HCT116 (cell line): ENCODE measurements around the gene EGFL6. TPM values are rescaled to one million over a fixed set of nuclear protein-coding genes. Genes with fewer than 3 reads are reported as not detected.
"Not testable (repeated sequence)": the region's sequence is repeated elsewhere in the genome, so short reads cannot be mapped to it uniquely, and the experiment has no call there.

Source experiments
- ATAC-seq: fragments of 200-7000 bp; cut with Tn5 transposase; 2 replicates; pipeline ENCODE4 v1.9.1; 2020; ENCODE audit warnings: mild to moderate bottlenecking, moderate library complexity
- BruUV-seq: library from RNA; stranded (reverse); fragments of 400-500 nt; replicated peaks from 2 replicates; lab custom pipeline; 2021; lab: Mats Ljungman, UMichigan
- CTCF ChIA-PET: fragments of 300-600 bp; sonication (Branson Sonifier 250); formaldehyde crosslinking; loops from one replicate; lab custom pipeline; 2021; ENCODE audit warnings: antibody characterized with exemption; lab: Charles Lee
- POLR2A ChIA-PET: fragments of 300-600, 350-600 bp; sonication (Branson Sonifier 250); formaldehyde crosslinking; loops from one replicate; lab custom pipeline; 2021; ENCODE audit warnings: antibody characterized with exemption; lab: Charles Lee
- RAD21 ChIA-PET, 2 experiments: fragments of 300-600 bp; sonication (Branson Sonifier 250); formaldehyde crosslinking; loops; one replicate each; lab custom pipeline; 2023; ENCODE audit warnings: low total read pairs in 2 of 2; ENCODE audit not compliant: uncharacterized antibody in 2 of 2, unreplicated experiment in 2 of 2, low non-redundant PET in 1 of 2; lab: Charles Lee
- DNase-seq: peaks from one replicate; pipeline ENCODE4 v3.0.0-alpha.2; 2010; ENCODE audit warnings: low read depth, low spot score
- H2AFZ ChIP-seq: fragments of 200-600 bp; shearing (Covaris generic), sonication (generic); 2 replicates; pipeline ENCODE4 v1.6.1; 2017; ENCODE audit warnings: low read depth, mixed run types, mixed read lengths, antibody characterized with exemption, low read length; ENCODE audit not compliant: poor library complexity, severe bottlenecking
- H3K27ac ChIP-seq: 2 replicates; pipeline ENCODE4 v1.5.1; 2012; ENCODE audit warnings: low read depth, low read length
- H3K27me3 ChIP-seq: fragments of 200-600 bp; sonication (generic); 2 replicates; pipeline ENCODE4 v1.6.1; 2016; ENCODE audit warnings: mixed run types, low read length, mixed read lengths; ENCODE audit not compliant: insufficient read depth
- H3K36me3 ChIP-seq, 2 experiments: fragments of 200-500 bp in 1 of 2; fragments of 200-600 bp in 1 of 2; sonication (Bioruptor generic) in 1 of 2; sonication (generic) in 1 of 2; 2 replicates each; pipeline versions ENCODE4 v1.5.1 to v1.6.1; 2014 to 2016; ENCODE audit warnings: low read length in 2 of 2, inconsistent platforms in 1 of 2, mixed read lengths in 1 of 2, mixed run types in 1 of 2; ENCODE audit not compliant: insufficient read depth in 2 of 2, control insufficient read depth in 1 of 2
- H3K4me1 ChIP-seq, 2 experiments: fragments of 200-600 bp in 1 of 2; sonication (generic) in 1 of 2; 2 replicates each; pipeline versions ENCODE4 v1.5.1 to v1.6.1; 2012 to 2017; ENCODE audit warnings: low read length in 2 of 2, inconsistent platforms in 1 of 2, mild to moderate bottlenecking in 1 of 2, mixed read lengths in 1 of 2, mixed run types in 1 of 2, moderate library complexity in 1 of 2; ENCODE audit not compliant: insufficient read depth in 2 of 2, control insufficient read depth in 1 of 2
- H3K4me2 ChIP-seq: fragments of 200-600 bp; sonication (generic); 2 replicates; pipeline ENCODE4 v1.6.1; 2017; ENCODE audit warnings: mixed run types, low read length, mixed read lengths
- H3K4me3 ChIP-seq, 2 experiments: fragments of 200-600 bp in 1 of 2; sonication (generic) in 1 of 2; replicated peaks in 1 of 2; 2 replicates each; pipeline ENCODE4 v1.5.1; 2011 to 2016; ENCODE audit warnings: low read length in 2 of 2, control low read depth in 1 of 2, low read depth in 1 of 2, mild to moderate bottlenecking in 1 of 2, mixed read lengths in 1 of 2, mixed run types in 1 of 2
- H3K79me2 ChIP-seq: fragments of 200-600 bp; sonication (generic); 2 replicates; pipeline ENCODE4 v1.6.1; 2017; ENCODE audit warnings: mild to moderate bottlenecking, mixed run types, low read length, moderate library complexity, mixed read lengths; ENCODE audit not compliant: insufficient read depth
- H3K9ac ChIP-seq: fragments of 200-600 bp; sonication (generic); 2 replicates; pipeline ENCODE4 v1.6.1; 2016; ENCODE audit warnings: low read length, mixed read lengths
- H3K9me2 ChIP-seq: fragments of 200-600 bp; sonication (generic), shearing (Covaris generic); 2 replicates; pipeline ENCODE4 v1.6.1; 2017; ENCODE audit warnings: mixed run types, mild to moderate bottlenecking, moderate library complexity; ENCODE audit not compliant: insufficient read depth
- H3K9me3 ChIP-seq, 2 experiments: fragments of 200-500 bp in 1 of 2; fragments of 200-600 bp in 1 of 2; sonication (Bioruptor generic) in 1 of 2; sonication (generic) in 1 of 2; 2 replicates each; pipeline ENCODE4 v1.6.1; 2014 to 2017; ENCODE audit warnings: low read length in 2 of 2, mixed read lengths in 2 of 2, inconsistent platforms in 1 of 2, low read depth in 1 of 2, mild to moderate bottlenecking in 1 of 2, mixed run types in 1 of 2, moderate library complexity in 1 of 2; ENCODE audit not compliant: control insufficient read depth in 1 of 2, insufficient read depth in 1 of 2
- H4K20me1 ChIP-seq: fragments of 200-600 bp; sonication (generic), shearing (Covaris generic); 2 replicates; pipeline ENCODE4 v1.6.1; 2017; ENCODE audit warnings: mixed run types, mild to moderate bottlenecking, moderate library complexity; ENCODE audit not compliant: insufficient read depth
- CBX3 ChIP-seq: IDR thresholded peaks from 2 replicates; pipeline ENCODE4 v1.6.1; 2012; ENCODE audit warnings: low read depth
- CEBPB ChIP-seq: IDR thresholded peaks from 2 replicates; pipeline ENCODE4 v1.6.1; 2012; ENCODE audit warnings: low read depth
- EGR1 ChIP-seq: IDR thresholded peaks from 2 replicates; pipeline ENCODE4 v1.6.1; 2012; ENCODE audit warnings: low read depth
- ELF1 ChIP-seq: IDR thresholded peaks from 2 replicates; pipeline ENCODE4 v1.6.1; 2012; ENCODE audit warnings: low read depth, borderline replicate concordance
- EZH2 ChIP-seq: fragments of 200-600 bp; sonication (generic); IDR thresholded peaks from 2 replicates; pipeline ENCODE4 v1.6.1; 2017; ENCODE audit warnings: antibody characterized with exemption, mixed run types
- EZH2phosphoT487 ChIP-seq: fragments of 200-600 bp; IDR thresholded peaks from 2 replicates; pipeline ENCODE4 v1.6.1; 2018; ENCODE audit warnings: antibody characterized with exemption, borderline replicate concordance
- FOSL1 ChIP-seq: IDR thresholded peaks from 2 replicates; pipeline ENCODE4 v1.6.1; 2012; ENCODE audit warnings: low read depth
- JUND ChIP-seq: IDR thresholded peaks from 2 replicates; pipeline ENCODE4 v1.6.1; 2012
- POLR2A ChIP-seq: IDR thresholded peaks from 2 replicates; pipeline ENCODE4 v1.7.0; 2011; ENCODE audit warnings: borderline replicate concordance; ENCODE audit not compliant: insufficient read depth, insufficient read length; ENCODE audit errors: extremely low read depth
- POLR2AphosphoS5 ChIP-seq: IDR thresholded peaks from 2 replicates; pipeline ENCODE4 v1.6.1; 2011; ENCODE audit warnings: mild to moderate bottlenecking, low read depth, low read length, moderate library complexity
- RAD21 ChIP-seq: IDR thresholded peaks from 2 replicates; pipeline ENCODE4 v1.6.1; 2012; ENCODE audit warnings: low read depth, mild to moderate bottlenecking
- SIN3A ChIP-seq: IDR thresholded peaks from 2 replicates; pipeline ENCODE4 v1.6.1; 2012; ENCODE audit warnings: low read depth
- SP1 ChIP-seq: IDR thresholded peaks from 2 replicates; pipeline ENCODE4 v1.6.1; 2012; ENCODE audit warnings: low read depth
- SRF ChIP-seq: IDR thresholded peaks from 2 replicates; pipeline ENCODE4 v1.6.1; 2012; ENCODE audit warnings: low read depth
- TCF7L2 ChIP-seq: IDR thresholded peaks from 2 replicates; pipeline ENCODE4 v1.7.0; 2011; ENCODE audit warnings: borderline replicate concordance, inconsistent platforms; ENCODE audit not compliant: insufficient read depth, insufficient read length; ENCODE audit errors: extremely low read depth
- intact Hi-C: fragments of 100-400 bp; cut with micrococcal nuclease; formaldehyde crosslinking; loops from 2 replicates; pipeline ENCODE4 v1.10.0; 2022
- total RNA-seq: library from RNA; stranded (reverse); gene quantifications from one replicate; pipeline ENCODE4 v1.2.1, GENCODE V29; 2021; ENCODE audit not compliant: unreplicated experiment
- TF ChIP-seq, protein P1 (sequence below): IDR thresholded peaks from 2 replicates; pipeline ENCODE4 v1.6.1; 2012
- TF ChIP-seq, protein P2 (sequence below): IDR thresholded peaks from 2 replicates; pipeline ENCODE4 v1.6.1; 2012

The EGFL6 gene
- total RNA-seq, 1 experiment from 2014 or later, result not detected

DNA sequence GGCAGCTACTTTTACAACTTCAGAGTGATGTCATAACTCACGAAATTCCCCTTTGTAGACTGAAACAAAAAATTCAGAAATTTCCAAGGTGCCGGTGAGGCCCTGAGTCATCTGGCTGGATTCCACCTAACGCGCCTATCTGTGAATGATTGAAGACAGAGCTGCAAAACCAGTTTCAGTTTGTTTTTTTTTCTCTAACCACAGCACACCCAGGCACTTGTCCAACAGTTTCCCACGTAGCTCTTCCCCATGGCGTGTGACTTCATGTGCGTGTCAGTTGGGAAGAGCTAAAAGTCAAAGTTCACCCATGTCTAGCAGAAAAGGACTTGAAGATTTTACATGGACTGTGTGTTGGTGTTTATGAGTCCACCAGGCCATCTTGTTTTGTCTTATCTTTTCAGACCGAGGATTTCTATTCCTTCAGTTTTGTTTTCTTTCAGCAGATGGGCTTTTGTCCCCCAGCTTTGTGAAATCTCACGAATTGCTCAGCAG is 99.9 kb downstream of the EGFL6 start:
- Histone ChIP-seq H3K27ac (peak overlapping the region; percentile 48; the same call in 1 of the 2 replicates), H4K20me1 (no peaks in the 10 kb centered on the region), H3K4me2 (peak overlapping the region; percentile 67), H3K4me1 (peaks cover 9 to 28% of the 10 kb centered on the region in 2 experiments), H3K79me2 (no peaks in the 10 kb centered on the region), H3K27me3 (no peaks in the 10 kb centered on the region), H2AFZ (peak overlapping the region; percentile 71), H3K36me3 (no peaks in the 10 kb centered on the region), H3K4me3 (peak overlapping the region in 1 of 2 experiments; percentile 18; a peak in 1 of 4 replicates), H3K9ac (peak overlapping the region; percentile 44), H3K9me2 (no peaks in the 10 kb centered on the region), H3K9me3 (no peaks in the 10 kb centered on the region)
- ChIA-PET POLR2A (no interaction called here), CTCF (interaction anchor here (1.3 to 1.5 kb wide), 2 partner anchors 10 to 23 kb away, joined by 5 to 6 read pairs; no protein-coding TSS in a partner anchor), RAD21 (no interaction called here)
- DNase-seq (peak; percentile 90), ATAC-seq (peak; percentile 86)
- BruUV-seq, result no TSS peak
- TF ChIP-seq CEBPB, result peak; percentile 76
- TF ChIP-seq SP1, result peak; percentile 94
- TF ChIP-seq EZH2, result no peak
- no peak for TF ChIP-seq TCF7L2
- TF ChIP-seq ELF1, result no peak
- TF ChIP-seq, protein P1, sequence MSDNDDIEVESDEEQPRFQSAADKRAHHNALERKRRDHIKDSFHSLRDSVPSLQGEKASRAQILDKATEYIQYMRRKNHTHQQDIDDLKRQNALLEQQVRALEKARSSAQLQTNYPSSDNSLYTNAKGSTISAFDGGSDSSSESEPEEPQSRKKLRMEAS, result peak; percentile 71
- TF ChIP-seq POLR2A, result no peak
- peak; percentile 79 for TF ChIP-seq SIN3A
- peak; percentile 79 for TF ChIP-seq FOSL1
- peak; percentile 86 for TF ChIP-seq CBX3
- TF ChIP-seq EGR1, result peak; percentile 47; the same call in 1 of the 2 replicates
- TF ChIP-seq, protein P2, sequence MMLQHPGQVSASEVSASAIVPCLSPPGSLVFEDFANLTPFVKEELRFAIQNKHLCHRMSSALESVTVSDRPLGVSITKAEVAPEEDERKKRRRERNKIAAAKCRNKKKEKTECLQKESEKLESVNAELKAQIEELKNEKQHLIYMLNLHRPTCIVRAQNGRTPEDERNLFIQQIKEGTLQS, result peak; percentile 14; the same call in 1 of the 2 replicates
- TF ChIP-seq POLR2AphosphoS5, result peak; percentile 55
- no peak for TF ChIP-seq EZH2phosphoT487
- TF ChIP-seq SRF, result 0 out of 2 replicates have a peak, but pooled peaks have one; percentile 29
- peak; percentile 16; the same call in 1 of the 2 replicates for TF ChIP-seq RAD21
- peak; percentile 86 for TF ChIP-seq JUND
- intact Hi-C loops, result no loop called here

DNA sequence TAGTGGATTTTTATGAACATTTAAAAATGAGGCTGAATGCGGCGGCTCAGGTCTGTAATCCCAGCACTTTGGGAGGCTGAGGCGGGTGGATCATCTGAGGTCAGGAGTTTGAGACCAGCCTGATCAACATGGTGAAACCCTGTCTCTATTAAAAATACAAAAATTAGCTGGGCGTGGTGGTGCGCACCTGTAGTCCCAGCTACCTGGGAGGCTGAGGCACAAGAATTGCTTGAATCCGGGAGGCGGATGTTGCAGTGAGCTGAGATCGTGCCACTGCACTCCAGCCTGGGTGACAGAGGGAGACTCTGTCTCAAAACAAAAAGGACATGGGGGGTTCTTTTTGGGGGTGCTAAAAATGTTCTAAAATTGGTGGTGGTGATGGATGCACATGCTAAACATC is 100.4 kb downstream of the EGFL6 start:
- RAD21 ChIA-PET, H3K36me3 ChIP-seq, POLR2A ChIA-PET, DNase-seq, H3K9me2 ChIP-seq, intact Hi-C loops, H4K20me1 ChIP-seq, H3K9me3 ChIP-seq, H3K27me3 ChIP-seq, ATAC-seq, H3K79me2 ChIP-seq: not testable (repeated sequence)
- Histone ChIP-seq H3K9ac (peak overlapping the region; percentile 44), H3K4me3 (0 out of 4 replicates have a peak overlapping the region, but pooled peaks of 1 of the 2 experiments have one; percentile 18), H2AFZ (peak overlapping the region; percentile 71), H3K4me2 (peak overlapping the region; percentile 67), H3K4me1 (peaks cover 9 to 28% of the 10 kb centered on the region in 2 experiments), H3K27ac (peak overlapping the region; percentile 48; the same call in 1 of the 2 replicates)
- TSS peak; percentile 64 for BruUV-seq
- CTCF ChIA-PET, result interaction anchor here (1.3 to 1.5 kb wide), 2 partner anchors 10 to 24 kb away, joined by 5 to 6 read pairs; no protein-coding TSS in a partner anchor
